OCI-LY3 (cell line): ENCODE results near the gene DHRS13.

Source experiments
- H2AFZ ChIP-seq: fragments of 200-600, 300-600 bp; shearing (Covaris generic); 2 replicates; pipeline ENCODE4 v1.6.0; 2014; ENCODE audit warnings: antibody characterized with exemption, low read depth, low read length
- H3K27ac ChIP-seq: fragments of 200-600, 300-600 bp; sonication (generic); 2 replicates; pipeline ENCODE4 v1.5.1; 2014; ENCODE audit warnings: mild to moderate bottlenecking, low read length, moderate library complexity, mixed read lengths
- H3K27me3 ChIP-seq: fragments of 200-600, 300-600 bp; sonication (generic); 2 replicates; pipeline ENCODE4 v1.6.1; 2014; ENCODE audit warnings: low read depth, low read length, mixed read lengths
- H3K36me3 ChIP-seq: fragments of 200-600, 300-600 bp; sonication (generic); replicated peaks from 2 replicates; pipeline ENCODE3; 2014; ENCODE audit warnings: low read depth, low read length, mixed read lengths
- H3K4me1 ChIP-seq: fragments of 300-600, 200-600 bp; sonication (generic); 2 replicates; pipeline ENCODE4 v1.6.1; 2014; ENCODE audit warnings: low read length, mixed read lengths
- H3K4me2 ChIP-seq: fragments of 200-600, 300-600 bp; sonication (generic); 2 replicates; pipeline ENCODE4 v1.6.1; 2014; ENCODE audit warnings: low read length, mixed read lengths
- H3K4me3 ChIP-seq: fragments of 300-600, 200-600 bp; sonication (generic); 2 replicates; pipeline ENCODE4 v1.5.1; 2014; ENCODE audit warnings: antibody characterized with exemption, mild to moderate bottlenecking, low read length, moderate library complexity
- H3K79me2 ChIP-seq: fragments of 300-600, 200-600 bp; shearing (Covaris generic); 2 replicates; pipeline ENCODE4 v1.6.1; 2014; ENCODE audit warnings: mild to moderate bottlenecking, low read length, mixed read lengths
- H3K9ac ChIP-seq: fragments of 300-600, 200-600 bp; shearing (Covaris generic); 2 replicates; pipeline ENCODE4 v1.6.0; 2014; ENCODE audit warnings: mild to moderate bottlenecking, low read length, moderate library complexity
- H3K9me3 ChIP-seq: fragments of 200-600, 300-600 bp; shearing (Covaris generic); 2 replicates; pipeline ENCODE4 v1.6.1; 2014; ENCODE audit warnings: low read length, mixed read lengths; ENCODE audit not compliant: insufficient read depth
- H4K20me1 ChIP-seq: fragments of 200-600, 300-600 bp; sonication (generic); 2 replicates; pipeline ENCODE4 v1.6.1; 2016; ENCODE audit warnings: low read length, mixed read lengths; ENCODE audit not compliant: insufficient read depth
- EZH2phosphoT487 ChIP-seq: fragments of 200-600 bp; shearing (Covaris generic); IDR thresholded peaks from 2 replicates; pipeline ENCODE4 v1.6.1; 2018; ENCODE audit warnings: antibody characterized with exemption, mixed run types, low read depth
- TF ChIP-seq, protein P1 (sequence below): fragments of 200-600, 300-600 bp; sonication (generic); IDR thresholded peaks from 2 replicates; pipeline ENCODE4 v1.5.1; 2014; ENCODE audit warnings: antibody characterized with exemption, low read length, low read depth

Gene DHRS13

DNA sequence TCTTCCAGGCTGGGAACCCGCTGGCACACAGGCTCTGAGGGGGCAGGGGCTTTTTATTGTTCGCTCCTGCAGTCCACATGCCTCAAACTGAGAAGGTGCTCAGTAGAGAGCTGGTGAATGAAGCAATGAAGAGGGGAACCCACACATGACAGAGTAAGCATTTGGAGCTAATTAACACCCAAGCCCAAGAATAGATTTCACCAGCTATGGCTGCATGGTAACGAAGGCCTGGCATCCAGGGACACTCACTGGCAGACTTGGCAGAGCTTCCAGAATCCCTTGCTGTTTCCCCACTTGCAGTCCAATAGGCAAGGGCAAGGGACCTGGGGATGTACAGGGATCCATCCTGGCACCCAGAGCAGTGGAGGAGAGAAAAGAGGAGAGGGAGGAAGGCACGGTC, 17.5 kb downstream of the DHRS13 start:
- no peaks in the 10 kb centered on the region for H4K20me1 ChIP-seq

GRCh38 chr17:28883967-28884702, 18.7 kb downstream of the DHRS13 start:
- H3K4me2 ChIP-seq, result no peak overlapping the region
- H3K27ac ChIP-seq, result no peak overlapping the region
- H3K79me2 ChIP-seq, result no peaks in the 10 kb centered on the region
- no peak overlapping the region for H3K4me3 ChIP-seq
- peaks cover 24% of the 10 kb centered on the region for H3K4me1 ChIP-seq
- peaks cover 25% of the 10 kb centered on the region for H3K36me3 ChIP-seq
- H3K9me3 ChIP-seq, result no peaks in the 10 kb centered on the region
- no peak for TF ChIP-seq EZH2phosphoT487
- TF ChIP-seq, protein P1, sequence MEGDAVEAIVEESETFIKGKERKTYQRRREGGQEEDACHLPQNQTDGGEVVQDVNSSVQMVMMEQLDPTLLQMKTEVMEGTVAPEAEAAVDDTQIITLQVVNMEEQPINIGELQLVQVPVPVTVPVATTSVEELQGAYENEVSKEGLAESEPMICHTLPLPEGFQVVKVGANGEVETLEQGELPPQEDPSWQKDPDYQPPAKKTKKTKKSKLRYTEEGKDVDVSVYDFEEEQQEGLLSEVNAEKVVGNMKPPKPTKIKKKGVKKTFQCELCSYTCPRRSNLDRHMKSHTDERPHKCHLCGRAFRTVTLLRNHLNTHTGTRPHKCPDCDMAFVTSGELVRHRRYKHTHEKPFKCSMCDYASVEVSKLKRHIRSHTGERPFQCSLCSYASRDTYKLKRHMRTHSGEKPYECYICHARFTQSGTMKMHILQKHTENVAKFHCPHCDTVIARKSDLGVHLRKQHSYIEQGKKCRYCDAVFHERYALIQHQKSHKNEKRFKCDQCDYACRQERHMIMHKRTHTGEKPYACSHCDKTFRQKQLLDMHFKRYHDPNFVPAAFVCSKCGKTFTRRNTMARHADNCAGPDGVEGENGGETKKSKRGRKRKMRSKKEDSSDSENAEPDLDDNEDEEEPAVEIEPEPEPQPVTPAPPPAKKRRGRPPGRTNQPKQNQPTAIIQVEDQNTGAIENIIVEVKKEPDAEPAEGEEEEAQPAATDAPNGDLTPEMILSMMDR, result no peak
- H3K27me3 ChIP-seq, result no peaks in the 10 kb centered on the region
- H3K9ac ChIP-seq, result no peak overlapping the region
- H4K20me1 ChIP-seq, result no peaks in the 10 kb centered on the region
- H2AFZ ChIP-seq, result no peak overlapping the region

More for the DNA sequence above, 17.5 kb downstream of the DHRS13 start:
- no peaks in the 10 kb centered on the region for H3K79me2 ChIP-seq
- TF ChIP-seq, protein P1, result no peak
- H2AFZ ChIP-seq, result no peak overlapping the region
- H3K4me1 ChIP-seq, result peaks cover 33% of the 10 kb centered on the region
- H3K27me3 ChIP-seq, result no peaks in the 10 kb centered on the region
- H3K27ac ChIP-seq, result no peak overlapping the region
- no peak overlapping the region for H3K4me3 ChIP-seq
- peaks cover 23% of the 10 kb centered on the region for H3K36me3 ChIP-seq
- H3K9ac ChIP-seq, result no peak overlapping the region
- no peaks in the 10 kb centered on the region for H3K9me3 ChIP-seq
- H3K4me2 ChIP-seq, result no peak overlapping the region

- TF ChIP-seq EZH2phosphoT487, result no peak
- H3K9ac ChIP-seq, result no peak overlapping the region
- no peak overlapping the region for H3K4me2 ChIP-seq
- no peak overlapping the region for H3K4me3 ChIP-seq
- H3K27ac ChIP-seq, result no peak overlapping the region
- H3K79me2 ChIP-seq, result no peaks in the 10 kb centered on the region
- peaks cover 6% of the 10 kb centered on the region for H3K4me1 ChIP-seq
- no peaks in the 10 kb centered on the region for H4K20me1 ChIP-seq
- peaks cover 31% of the 10 kb centered on the region for H3K36me3 ChIP-seq
- no peak overlapping the region for H2AFZ ChIP-seq
- no peaks in the 10 kb centered on the region for H3K9me3 ChIP-seq
- H3K27me3 ChIP-seq, result no peaks in the 10 kb centered on the region
Observed at GRCh38 chr17:28882154-28882895, 20.6 kb downstream of the DHRS13 start.

DNA sequence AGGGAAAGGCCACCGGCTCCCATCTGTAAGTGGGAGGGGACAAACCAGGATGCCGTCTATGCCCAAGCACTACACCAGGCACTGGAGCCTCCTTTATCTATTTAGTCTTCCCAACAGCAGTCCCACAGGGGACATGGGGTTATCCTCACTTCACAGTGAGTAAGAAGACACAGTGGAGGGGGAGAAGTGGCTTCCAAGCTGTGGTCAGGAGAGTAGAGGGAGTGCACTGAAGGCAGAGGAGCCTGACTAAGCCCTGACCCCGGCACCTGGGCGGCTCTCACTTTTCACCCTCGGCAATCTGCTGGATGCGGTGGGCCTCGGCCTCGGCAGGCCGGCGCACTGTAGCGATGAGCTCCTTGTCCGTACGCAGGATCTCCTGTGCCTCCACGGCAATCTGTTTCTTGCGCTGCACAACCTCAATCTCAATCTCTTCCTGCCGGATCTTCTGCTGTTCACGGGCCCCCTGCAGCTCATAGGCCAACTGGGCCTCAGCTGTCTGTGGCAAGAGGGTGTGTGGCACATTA, 21.3 kb downstream of the DHRS13 start:
- Histone ChIP-seq H3K4me1 (0 out of 2 replicates have a peak, but pooled peaks cover under 1% of the 10 kb centered on the region), H3K4me3 (no peak overlapping the region), H3K9me3 (no peaks in the 10 kb centered on the region), H3K9ac (no peak overlapping the region), H3K27ac (no peak overlapping the region), H4K20me1 (no peaks in the 10 kb centered on the region), H3K4me2 (no peak overlapping the region), H3K36me3 (peaks cover 31% of the 10 kb centered on the region), H2AFZ (no peak overlapping the region), H3K79me2 (no peaks in the 10 kb centered on the region), H3K27me3 (no peaks in the 10 kb centered on the region)
- no peak for TF ChIP-seq EZH2phosphoT487
- TF ChIP-seq, protein P1, result no peak
